Mesendoderm (in vitro differentiated cells): ENCODE results near the gene TRAF7.
A peak's percentile ranks its signal among the peaks of the same experiment; 100 is the strongest.

Experiments used
- DNase-seq: peaks from one replicate; pipeline ENCODE4 v3.0.0; 2013
- H2AK5ac ChIP-seq: 2 replicates; pipeline ENCODE4 v1.6.1; 2013; ENCODE audit warnings: low read length, inconsistent platforms
- H2BK120ac ChIP-seq: 2 replicates; pipeline ENCODE4 v1.6.1; 2013; ENCODE audit warnings: low read depth, mild to moderate bottlenecking, low read length, moderate library complexity, mixed read lengths
- H2BK15ac ChIP-seq: replicated peaks from 2 replicates; pipeline ENCODE4 v1.6.1; 2013; ENCODE audit warnings: low read depth, mild to moderate bottlenecking, moderate library complexity
- H2BK5ac ChIP-seq: 2 replicates; pipeline ENCODE4 v1.6.1; 2013; ENCODE audit warnings: low read length, inconsistent platforms
- H3K18ac ChIP-seq: 2 replicates; pipeline ENCODE4 v1.6.1; 2013; ENCODE audit warnings: mild to moderate bottlenecking, low read length, mixed read lengths
- H3K23ac ChIP-seq: one replicate; pipeline ENCODE4 v1.6.1; 2013; ENCODE audit warnings: low read length
- H3K27ac ChIP-seq: 2 replicates; pipeline ENCODE4 v1.5.1; 2013; ENCODE audit warnings: low read depth, mild to moderate bottlenecking, inconsistent platforms, low read length, moderate library complexity
- H3K27me3 ChIP-seq: 2 replicates; pipeline ENCODE4 v1.6.1; 2013; ENCODE audit warnings: low read length, control low read depth, mild to moderate bottlenecking, inconsistent platforms; ENCODE audit not compliant: insufficient read depth, poor library complexity
- H3K36me3 ChIP-seq: 2 replicates; pipeline ENCODE4 v1.6.1; 2013; ENCODE audit warnings: low read length, inconsistent platforms; ENCODE audit not compliant: control insufficient read depth, insufficient read depth
- H3K4ac ChIP-seq: one replicate; pipeline ENCODE4 v1.6.1; 2013; ENCODE audit warnings: low read depth, mild to moderate bottlenecking, low read length, moderate library complexity
- H3K4me1 ChIP-seq: 2 replicates; pipeline ENCODE4 v1.6.1; 2013; ENCODE audit warnings: low read depth, low read length, inconsistent platforms; ENCODE audit not compliant: control insufficient read depth
- H3K4me2 ChIP-seq: 2 replicates; pipeline ENCODE4 v1.6.1; 2013; ENCODE audit warnings: low read length
- H3K4me3 ChIP-seq: 2 replicates; pipeline ENCODE4 v1.5.1; 2013; ENCODE audit warnings: mild to moderate bottlenecking, low read length
- H3K56ac ChIP-seq: one replicate; pipeline ENCODE4 v1.6.1; 2013; ENCODE audit warnings: low read length
- H3K79me1 ChIP-seq: 2 replicates; pipeline ENCODE4 v1.6.1; 2013; ENCODE audit warnings: low read length, inconsistent platforms
- H3K79me2 ChIP-seq: 2 replicates; pipeline ENCODE4 v1.6.1; 2013; ENCODE audit warnings: mild to moderate bottlenecking, low read length; ENCODE audit not compliant: control insufficient read depth, insufficient read depth
- H3K9ac ChIP-seq: 2 replicates; pipeline ENCODE4 v1.6.1; 2013; ENCODE audit warnings: low read length, inconsistent platforms
- H4K5ac ChIP-seq: one replicate; pipeline ENCODE4 v1.6.1; 2013; ENCODE audit warnings: low read length
- H4K8ac ChIP-seq: one replicate; pipeline ENCODE4 v1.6.1; 2013; ENCODE audit warnings: low read depth, mild to moderate bottlenecking, control low read depth, low read length, moderate library complexity
- WGBS: extraction: QIAGEN DNeasy Blood & Tissue Kit; methylation state at CpG from one replicate; pipeline ENCODE4 v1.1.7; 2013; ENCODE audit warnings: low lambda C conversion rate, missing lambda C conversion rate; ENCODE audit not compliant: insufficient coverage; ENCODE audit errors: extremely low coverage; 5-methylcytosine and 5-hydroxymethylcytosine counted together

TRAF7 gene

GRCh38 chr16:2196981-2197511 is 41.5 kb downstream of the TRAF7 start:
- Histone ChIP-seq H2BK5ac (no peak overlapping the region), H3K4me2 (no peak overlapping the region), H3K23ac (no peak overlapping the region), H3K27ac (no peak overlapping the region), H4K5ac (no peak overlapping the region), H2BK15ac (no peak overlapping the region), H3K4me1 (no peaks in the 10 kb centered on the region), H3K79me1 (no peaks in the 10 kb centered on the region), H3K27me3 (peaks cover 9% of the 10 kb centered on the region), H3K36me3 (no peaks in the 10 kb centered on the region), H2AK5ac (no peak overlapping the region), H3K4ac (no peak overlapping the region), H3K9ac (peak overlapping the region; percentile 42), H3K79me2 (no peaks in the 10 kb centered on the region), H2BK120ac (no peak overlapping the region), H4K8ac (no peak overlapping the region), H3K18ac (no peak overlapping the region), H3K56ac (peak overlapping the region; percentile 15), H3K4me3 (no peak overlapping the region)
- WGBS: no CpG with 5 or more reads among the region's 32 CpGs
- no peak for DNase-seq

GRCh38 chr16:2197765-2198164 is 42.2 kb downstream of the TRAF7 start:
- WGBS: no CpG with 5 or more reads among the region's 6 CpGs
- H3K4ac ChIP-seq: no peak overlapping the region
- DNase-seq: no peak
- no peak overlapping the region for H3K9ac ChIP-seq
- H3K27me3 ChIP-seq: peaks cover 9% of the 10 kb centered on the region
- H3K79me1 ChIP-seq: no peaks in the 10 kb centered on the region
- no peak overlapping the region for H3K18ac ChIP-seq
- H3K56ac ChIP-seq: no peak overlapping the region
- no peak overlapping the region for H2AK5ac ChIP-seq
- H3K4me1 ChIP-seq: no peaks in the 10 kb centered on the region
- no peak overlapping the region for H2BK15ac ChIP-seq
- H4K8ac ChIP-seq: no peak overlapping the region
- no peak overlapping the region for H3K23ac ChIP-seq
- H3K36me3 ChIP-seq: no peaks in the 10 kb centered on the region
- no peak overlapping the region for H3K4me3 ChIP-seq
- no peak overlapping the region for H2BK5ac ChIP-seq
- H3K27ac ChIP-seq: no peak overlapping the region
- H2BK120ac ChIP-seq: no peak overlapping the region
- H3K4me2 ChIP-seq: no peak overlapping the region
- no peak overlapping the region for H4K5ac ChIP-seq
- no peaks in the 10 kb centered on the region for H3K79me2 ChIP-seq

GRCh38 chr16:2198283-2198682 is 42.7 kb downstream of the TRAF7 start:
- H3K27me3 ChIP-seq: peaks cover 9% of the 10 kb centered on the region
- H3K23ac ChIP-seq: no peak overlapping the region
- H4K5ac ChIP-seq: no peak overlapping the region
- H4K8ac ChIP-seq: no peak overlapping the region
- H3K79me2 ChIP-seq: no peaks in the 10 kb centered on the region
- no peak overlapping the region for H2AK5ac ChIP-seq
- H3K4me3 ChIP-seq: no peak overlapping the region
- no peak for DNase-seq
- no peak overlapping the region for H3K27ac ChIP-seq
- no peaks in the 10 kb centered on the region for H3K4me1 ChIP-seq
- H3K9ac ChIP-seq: no peak overlapping the region
- H2BK120ac ChIP-seq: no peak overlapping the region
- H3K18ac ChIP-seq: no peak overlapping the region
- no peak overlapping the region for H3K4ac ChIP-seq
- H2BK5ac ChIP-seq: no peak overlapping the region
- no CpG with 5 or more reads among the region's 4 CpGs for WGBS
- H3K4me2 ChIP-seq: no peak overlapping the region
- H3K56ac ChIP-seq: no peak overlapping the region
- H2BK15ac ChIP-seq: no peak overlapping the region
- H3K79me1 ChIP-seq: no peaks in the 10 kb centered on the region
- H3K36me3 ChIP-seq: no peaks in the 10 kb centered on the region

- Histone ChIP-seq H2BK120ac (no peak overlapping the region), H2BK15ac (no peak overlapping the region), H3K36me3 (no peaks in the 10 kb centered on the region), H4K8ac (no peak overlapping the region), H3K27me3 (peaks cover 9% of the 10 kb centered on the region), H4K5ac (no peak overlapping the region), H3K4me1 (no peaks in the 10 kb centered on the region), H3K4me3 (no peak overlapping the region), H2BK5ac (no peak overlapping the region), H3K4me2 (no peak overlapping the region), H3K18ac (no peak overlapping the region), H3K79me1 (no peaks in the 10 kb centered on the region), H3K56ac (no peak overlapping the region), H3K23ac (no peak overlapping the region), H3K79me2 (no peaks in the 10 kb centered on the region), H3K27ac (no peak overlapping the region), H2AK5ac (no peak overlapping the region), H3K4ac (no peak overlapping the region), H3K9ac (no peak overlapping the region)
- no CpG with 5 or more reads among the region's 5 CpGs for WGBS
- no peak for DNase-seq
Measured at GRCh38 chr16:2199095-2199494, 43.5 kb downstream of the TRAF7 start.

GRCh38 chr16:2199621-2200139 is 44.1 kb downstream of the TRAF7 start:
- no peaks in the 10 kb centered on the region for H3K79me2 ChIP-seq
- DNase-seq: no peak
- H2BK120ac ChIP-seq: no peak overlapping the region
- no peak overlapping the region for H3K4me2 ChIP-seq
- H3K56ac ChIP-seq: no peak overlapping the region
- H3K4me1 ChIP-seq: no peaks in the 10 kb centered on the region
- H2AK5ac ChIP-seq: no peak overlapping the region
- H4K8ac ChIP-seq: no peak overlapping the region
- H3K27me3 ChIP-seq: peaks cover 9% of the 10 kb centered on the region
- H3K36me3 ChIP-seq: no peaks in the 10 kb centered on the region
- no peak overlapping the region for H4K5ac ChIP-seq
- H3K23ac ChIP-seq: no peak overlapping the region
- WGBS: no CpG with 5 or more reads among the region's 14 CpGs
- no peak overlapping the region for H2BK15ac ChIP-seq
- H3K4me3 ChIP-seq: no peak overlapping the region
- H3K4ac ChIP-seq: no peak overlapping the region
- no peaks in the 10 kb centered on the region for H3K79me1 ChIP-seq
- H3K18ac ChIP-seq: no peak overlapping the region
- H3K9ac ChIP-seq: no peak overlapping the region
- H2BK5ac ChIP-seq: no peak overlapping the region
- no peak overlapping the region for H3K27ac ChIP-seq

- Histone ChIP-seq H3K4ac (no peak overlapping the region), H3K23ac (no peak overlapping the region), H3K56ac (no peak overlapping the region), H3K79me2 (no peaks in the 10 kb centered on the region), H3K4me1 (no peaks in the 10 kb centered on the region), H3K9ac (no peak overlapping the region), H3K18ac (no peak overlapping the region), H3K27me3 (peaks cover 9% of the 10 kb centered on the region), H3K27ac (no peak overlapping the region), H3K79me1 (no peaks in the 10 kb centered on the region), H3K4me3 (no peak overlapping the region), H4K5ac (no peak overlapping the region), H2BK120ac (no peak overlapping the region), H4K8ac (no peak overlapping the region), H3K36me3 (no peaks in the 10 kb centered on the region), H2BK5ac (no peak overlapping the region), H2BK15ac (no peak overlapping the region), H3K4me2 (no peak overlapping the region), H2AK5ac (no peak overlapping the region)
- WGBS: no CpG with 5 or more reads among the region's 6 CpGs
- DNase-seq: no peak
Measured at GRCh38 chr16:2200313-2200712, 44.7 kb downstream of the TRAF7 start.
